Peyer's patch (tissue), 4 donors: Measurements from ENCODE around the gene TTC36.

Source experiments
- POLR2A ChIP-seq, 2 donors: fragments of 450-650 bp; IDR thresholded peaks; one replicate each; pipeline ENCODE4 v1.5.1; 2017; ENCODE audit warnings: antibody characterized with exemption in 2 of 2, mild to moderate bottlenecking in 2 of 2, moderate library complexity in 2 of 2
- TF ChIP-seq, protein P1 (sequence below), 6 experiments: fragments of 450-650 bp in 4 of 6; fragments of 200-600 bp in 2 of 6; sonication (generic) in 1 of 6; IDR thresholded peaks; one replicate each; pipeline ENCODE4 v1.5.1; 2017 to 2019; ENCODE audit warnings: antibody characterized with exemption in 6 of 6, mild to moderate bottlenecking in 3 of 6, moderate library complexity in 1 of 6

- TF ChIP-seq, protein P1, sequence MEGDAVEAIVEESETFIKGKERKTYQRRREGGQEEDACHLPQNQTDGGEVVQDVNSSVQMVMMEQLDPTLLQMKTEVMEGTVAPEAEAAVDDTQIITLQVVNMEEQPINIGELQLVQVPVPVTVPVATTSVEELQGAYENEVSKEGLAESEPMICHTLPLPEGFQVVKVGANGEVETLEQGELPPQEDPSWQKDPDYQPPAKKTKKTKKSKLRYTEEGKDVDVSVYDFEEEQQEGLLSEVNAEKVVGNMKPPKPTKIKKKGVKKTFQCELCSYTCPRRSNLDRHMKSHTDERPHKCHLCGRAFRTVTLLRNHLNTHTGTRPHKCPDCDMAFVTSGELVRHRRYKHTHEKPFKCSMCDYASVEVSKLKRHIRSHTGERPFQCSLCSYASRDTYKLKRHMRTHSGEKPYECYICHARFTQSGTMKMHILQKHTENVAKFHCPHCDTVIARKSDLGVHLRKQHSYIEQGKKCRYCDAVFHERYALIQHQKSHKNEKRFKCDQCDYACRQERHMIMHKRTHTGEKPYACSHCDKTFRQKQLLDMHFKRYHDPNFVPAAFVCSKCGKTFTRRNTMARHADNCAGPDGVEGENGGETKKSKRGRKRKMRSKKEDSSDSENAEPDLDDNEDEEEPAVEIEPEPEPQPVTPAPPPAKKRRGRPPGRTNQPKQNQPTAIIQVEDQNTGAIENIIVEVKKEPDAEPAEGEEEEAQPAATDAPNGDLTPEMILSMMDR (IDR thresholded peaks at IDR 0.05) = no peak
- no peak for TF ChIP-seq POLR2A (IDR thresholded peaks at IDR 0.05)
Observed at GRCh38 chr11:118527109-118527508, at the start of gene TTC36.
